HL-60 (cell line): Measurements from ENCODE around the gene STAT1.

Experiments
- DNase-seq, 2 experiments: peaks; one replicate each; pipeline ENCODE4 v3.0.0-alpha.2; 2010 to 2020; ENCODE audit warnings: low read depth in 1 of 2, low spot score in 1 of 2
- H3K27ac ChIP-seq: fragments of 250-450 bp; sonication (Bioruptor Pico); replicated peaks from 2 replicates; pipeline ENCODE4 v1.5.1; 2020; ENCODE audit warnings: mild to moderate bottlenecking, moderate library complexity
- H3K27me3 ChIP-seq: fragments of 250-450 bp; sonication (Bioruptor Pico); 2 replicates; pipeline ENCODE4 v1.5.1; 2021; ENCODE audit warnings: mild to moderate bottlenecking, moderate library complexity; ENCODE audit not compliant: insufficient read depth, poor library complexity, severe bottlenecking
- H3K4me3 ChIP-seq: replicated peaks from 2 replicates; pipeline ENCODE4 v1.5.1; 2011; ENCODE audit warnings: mild to moderate bottlenecking, control low read depth, low read length; ENCODE audit not compliant: insufficient read depth
- CTCF ChIP-seq: IDR thresholded peaks from one replicate; pipeline ENCODE4 v1.5.1; 2011; ENCODE audit warnings: low read length, control low read depth, inconsistent platforms; ENCODE audit not compliant: insufficient read depth
- GABPA ChIP-seq: IDR thresholded peaks from 2 replicates; pipeline ENCODE4 v1.6.1; 2012; ENCODE audit warnings: low read depth
- POLR2AphosphoS5 ChIP-seq: IDR thresholded peaks from 2 replicates; pipeline ENCODE4 v1.6.1; 2012; ENCODE audit warnings: low read depth
- REST ChIP-seq: IDR thresholded peaks from 2 replicates; pipeline ENCODE4 v1.6.1; 2012; ENCODE audit warnings: low read depth; ENCODE audit not compliant: insufficient replicate concordance
- SPI1 ChIP-seq: IDR thresholded peaks from 2 replicates; pipeline ENCODE4 v1.6.1; 2012; ENCODE audit warnings: low read depth, mild to moderate bottlenecking, borderline replicate concordance

Gene STAT1

GRCh38 chr2:190953257-190953656, 60.7 kb downstream of the STAT1 start:
- H3K4me3 ChIP-seq: no peak overlapping the region
- H3K27me3 ChIP-seq: no peaks in the 10 kb centered on the region
- H3K27ac ChIP-seq: no peak overlapping the region
- TF ChIP-seq CTCF (no peak), GABPA (no peak), POLR2AphosphoS5 (no peak), SPI1 (no peak), REST (no peak)
- DNase-seq: no peak

- TF ChIP-seq SPI1 (no peak), GABPA (no peak), REST (no peak), CTCF (no peak), POLR2AphosphoS5 (no peak)
- Histone ChIP-seq H3K4me3 (no peak overlapping the region), H3K27ac (no peak overlapping the region), H3K27me3 (no peaks in the 10 kb centered on the region)
- DNase-seq: no peak
Observed at GRCh38 chr2:190950566-190950991, 63.4 kb downstream of the STAT1 start.

- TF ChIP-seq SPI1 (no peak), GABPA (no peak), CTCF (no peak), REST (no peak), POLR2AphosphoS5 (no peak)
Observed at GRCh38 chr2:190948671-190949070, 65.3 kb downstream of the STAT1 start.

More at GRCh38 chr2:190948671-190949070, 65.3 kb downstream of the STAT1 start:
- no peak overlapping the region for H3K27ac ChIP-seq
- H3K4me3 ChIP-seq: no peak overlapping the region
- H3K27me3 ChIP-seq: no peaks in the 10 kb centered on the region
- no peak for DNase-seq
